HepG2 (cell line): ENCODE measurements around the gene CTCF. TPM values are rescaled to one million over a fixed set of nuclear protein-coding genes. Genes with fewer than 3 reads are reported as not detected.

Source experiments
- AKAP8 ChIP-seq: sonication (generic); formaldehyde crosslinking; IDR thresholded peaks from 2 replicates; pipeline ENCODE4 v1.5.1; 2020; ENCODE audit warnings: mild to moderate bottlenecking, missing genetic modification reagents
- ARHGAP35 ChIP-seq: sonication (generic); formaldehyde crosslinking; IDR thresholded peaks from 2 replicates; pipeline ENCODE4 v1.9.0; 2022; ENCODE audit warnings: mild to moderate bottlenecking, inconsistent platforms, moderate library complexity, missing genetic modification reagents, borderline replicate concordance
- ERF ChIP-seq: IDR thresholded peaks from 2 replicates; pipeline ENCODE4 v1.6.1; 2018; ENCODE audit warnings: missing biosample characterization, missing genetic modification reagents
- ETV5 ChIP-seq: IDR thresholded peaks from 2 replicates; pipeline ENCODE4 v1.6.1; 2018; ENCODE audit warnings: missing biosample characterization, missing genetic modification reagents, inconsistent platforms, borderline replicate concordance
- HDAC1 ChIP-seq: sonication (generic); formaldehyde crosslinking; IDR thresholded peaks from 2 replicates; pipeline ENCODE4 v1.5.1; 2020; ENCODE audit warnings: mild to moderate bottlenecking, missing genetic modification reagents
- HDAC2 ChIP-seq: sonication (generic); formaldehyde crosslinking; IDR thresholded peaks from 2 replicates; pipeline ENCODE4 v1.4.0; 2020; ENCODE audit warnings: missing genetic modification reagents
- HIVEP1 ChIP-seq: sonication (generic); formaldehyde crosslinking; IDR thresholded peaks from 2 replicates; pipeline ENCODE4 v1.4.0; 2020; ENCODE audit warnings: mild to moderate bottlenecking, missing genetic modification reagents
- HNRNPUL1 ChIP-seq: fragments of 200-400 bp; formaldehyde crosslinking; IDR thresholded peaks from 2 replicates; pipeline ENCODE4 v1.6.1; 2017; ENCODE audit warnings: low read depth, mild to moderate bottlenecking, low read length, moderate library complexity
- HOXD1 ChIP-seq: sonication (generic); formaldehyde crosslinking; IDR thresholded peaks from 2 replicates; pipeline ENCODE4 v1.5.0; 2020; ENCODE audit warnings: missing genetic modification reagents
- KDM2A ChIP-seq: sonication (generic); formaldehyde crosslinking; IDR thresholded peaks from 2 replicates; pipeline ENCODE4 v1.4.0; 2020; ENCODE audit warnings: low read depth, missing genetic modification reagents, borderline replicate concordance
- NR2F6 ChIP-seq, 2 experiments: IDR thresholded peaks; 2 replicates each; pipeline ENCODE4 v1.6.1; 2016; ENCODE audit warnings: antibody characterized with exemption in 1 of 2, mild to moderate bottlenecking in 1 of 2
- RARG ChIP-seq: sonication (generic); formaldehyde crosslinking; IDR thresholded peaks from 2 replicates; pipeline ENCODE4 v1.4.0; 2020; ENCODE audit warnings: low read depth, mild to moderate bottlenecking, missing genetic modification reagents
- SKI ChIP-seq: fragments of 450-650 bp; IDR thresholded peaks from one replicate; pipeline ENCODE4 v1.6.1; 2018; ENCODE audit warnings: mild to moderate bottlenecking; ENCODE audit not compliant: partially characterized antibody
- STAT5B ChIP-seq: sonication (generic); formaldehyde crosslinking; IDR thresholded peaks from 2 replicates; pipeline ENCODE4 v1.4.0; 2020; ENCODE audit warnings: missing genetic modification reagents
- TCF12 ChIP-seq, 2 experiments: fragments of 450-650 bp in 1 of 2; sonication (generic) in 1 of 2; formaldehyde crosslinking in 1 of 2; IDR thresholded peaks; 2 replicates each; pipeline versions ENCODE4 v1.6.1 to v1.8.0; 2017 to 2022; ENCODE audit warnings: antibody characterized with exemption in 1 of 2, mild to moderate bottlenecking in 1 of 2, missing genetic modification reagents in 1 of 2, moderate library complexity in 1 of 2
- ZBTB7A ChIP-seq: sonication (generic); formaldehyde crosslinking; IDR thresholded peaks from 2 replicates; pipeline ENCODE4 v1.8.0; 2022; ENCODE audit warnings: mild to moderate bottlenecking, missing genetic modification reagents
- ZBTB8A ChIP-seq: sonication (generic); formaldehyde crosslinking; IDR thresholded peaks from 2 replicates; pipeline ENCODE4 v1.4.0; 2020; ENCODE audit warnings: mild to moderate bottlenecking, low read depth, missing genetic modification reagents, borderline replicate concordance
- ZNF230 ChIP-seq: sonication (generic); formaldehyde crosslinking; IDR thresholded peaks from 2 replicates; pipeline ENCODE4 v1.4.0; 2020; ENCODE audit warnings: mild to moderate bottlenecking, missing genetic modification reagents
- ZNF263 ChIP-seq: sonication (generic); formaldehyde crosslinking; IDR thresholded peaks from 2 replicates; pipeline ENCODE4 v1.4.0; 2020; ENCODE audit warnings: missing genetic modification reagents
- ZNF446 ChIP-seq: sonication (generic); formaldehyde crosslinking; IDR thresholded peaks from 2 replicates; pipeline ENCODE4 v1.5.0; 2020; ENCODE audit warnings: mild to moderate bottlenecking, missing genetic modification reagents
- ZNF629 ChIP-seq: sonication (generic); formaldehyde crosslinking; conservative IDR thresholded peaks from 2 replicates; pipeline ENCODE4 v1.5.0; 2020; ENCODE audit warnings: missing genetic modification reagents
- ZNF761 ChIP-seq: sonication (generic); formaldehyde crosslinking; conservative IDR thresholded peaks from 2 replicates; pipeline ENCODE4 v1.4.0; 2020; ENCODE audit warnings: mild to moderate bottlenecking, missing genetic modification reagents
- ZNF776 ChIP-seq: sonication (generic); formaldehyde crosslinking; IDR thresholded peaks from 2 replicates; pipeline ENCODE4 v1.4.0; 2020; ENCODE audit warnings: mild to moderate bottlenecking, missing genetic modification reagents
- polyA plus RNA-seq, 8 experiments: library from polyadenylated mRNA; depleted of rRNA in 3 of 8; stranded (reverse) in 7 of 8; unstranded in 1 of 8; fragments of >200 nt; fragmentation: Illumina TruSeq in 4 of 8; extraction: Trizol in 4 of 8; gene quantifications; 2 replicates each; pipeline versions ENCODE4 v1.2.1 to v1.2.3, GENCODE V29; 2011 to 2016; ENCODE audit warnings: low read depth in 4 of 8, missing spikeins in 1 of 8, mixed read lengths in 1 of 8; ENCODE audit not compliant: insufficient read depth in 1 of 8
- total RNA-seq, 5 experiments: library from RNA; depleted of rRNA; stranded (reverse); fragments of >200 nt; fragmentation: Illumina TruSeq; extraction: Trizol; gene quantifications; 2 replicates each; pipeline ENCODE4 v1.2.3, GENCODE V29; 2016; ENCODE audit warnings: low read depth in 1 of 5
- TF ChIP-seq, protein P1 (sequence below): sonication (generic); formaldehyde crosslinking; IDR thresholded peaks from 2 replicates; pipeline ENCODE4 v1.4.0; 2020; ENCODE audit warnings: missing genetic modification reagents, mild to moderate bottlenecking, borderline replicate concordance
- TF ChIP-seq, protein P2 (sequence below): sonication (generic); formaldehyde crosslinking; IDR thresholded peaks from 2 replicates; pipeline ENCODE4 v1.4.0; 2020; ENCODE audit warnings: mild to moderate bottlenecking, missing genetic modification reagents
- TF ChIP-seq, protein P3 (sequence below): sonication (generic); formaldehyde crosslinking; IDR thresholded peaks from 2 replicates; pipeline ENCODE4 v1.5.0; 2020; ENCODE audit warnings: mild to moderate bottlenecking, missing genetic modification reagents, moderate library complexity

The CTCF gene
- total and polyA plus RNA-seq, 2 of the 13 experiments (the other 11 are each of a cell fraction or from before 2014, with no cell fraction given) = 19.5 to 37.5 TPM

DNA sequence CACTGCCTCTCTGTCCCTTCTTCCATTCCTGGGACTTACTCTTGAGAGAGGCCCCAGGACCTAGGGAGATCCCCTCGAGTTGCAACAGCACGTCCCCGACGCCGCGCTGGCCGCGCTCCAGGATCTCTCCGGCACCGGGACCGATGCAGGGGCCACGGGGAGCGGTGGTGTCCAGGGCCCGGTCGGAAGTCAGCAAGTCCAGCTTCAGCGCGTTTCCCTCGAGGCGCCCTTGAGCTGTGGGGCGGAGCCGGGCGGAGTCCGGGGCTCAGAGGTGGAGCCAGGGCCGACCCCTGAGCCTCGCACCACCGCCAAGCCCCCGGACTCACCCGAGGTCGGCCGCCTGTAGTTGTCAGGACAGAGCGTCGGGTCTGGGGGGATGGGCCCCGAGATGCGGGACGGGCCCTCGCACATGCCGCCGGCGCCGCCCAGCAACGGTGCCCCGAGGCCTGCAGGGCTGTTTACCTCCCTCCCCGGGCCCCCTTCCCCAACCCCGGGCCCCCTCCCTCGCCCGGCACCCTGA, 103.8 kb downstream of the CTCF start (continued):
- peak; percentile 73; the same call in 1 of the 2 replicates for TF ChIP-seq ARHGAP35 (CRISPR knock-in tag)
- no peak for TF ChIP-seq ZNF629 (CRISPR knock-in tag)
- TF ChIP-seq STAT5B = no peak
- TF ChIP-seq, protein P1, sequence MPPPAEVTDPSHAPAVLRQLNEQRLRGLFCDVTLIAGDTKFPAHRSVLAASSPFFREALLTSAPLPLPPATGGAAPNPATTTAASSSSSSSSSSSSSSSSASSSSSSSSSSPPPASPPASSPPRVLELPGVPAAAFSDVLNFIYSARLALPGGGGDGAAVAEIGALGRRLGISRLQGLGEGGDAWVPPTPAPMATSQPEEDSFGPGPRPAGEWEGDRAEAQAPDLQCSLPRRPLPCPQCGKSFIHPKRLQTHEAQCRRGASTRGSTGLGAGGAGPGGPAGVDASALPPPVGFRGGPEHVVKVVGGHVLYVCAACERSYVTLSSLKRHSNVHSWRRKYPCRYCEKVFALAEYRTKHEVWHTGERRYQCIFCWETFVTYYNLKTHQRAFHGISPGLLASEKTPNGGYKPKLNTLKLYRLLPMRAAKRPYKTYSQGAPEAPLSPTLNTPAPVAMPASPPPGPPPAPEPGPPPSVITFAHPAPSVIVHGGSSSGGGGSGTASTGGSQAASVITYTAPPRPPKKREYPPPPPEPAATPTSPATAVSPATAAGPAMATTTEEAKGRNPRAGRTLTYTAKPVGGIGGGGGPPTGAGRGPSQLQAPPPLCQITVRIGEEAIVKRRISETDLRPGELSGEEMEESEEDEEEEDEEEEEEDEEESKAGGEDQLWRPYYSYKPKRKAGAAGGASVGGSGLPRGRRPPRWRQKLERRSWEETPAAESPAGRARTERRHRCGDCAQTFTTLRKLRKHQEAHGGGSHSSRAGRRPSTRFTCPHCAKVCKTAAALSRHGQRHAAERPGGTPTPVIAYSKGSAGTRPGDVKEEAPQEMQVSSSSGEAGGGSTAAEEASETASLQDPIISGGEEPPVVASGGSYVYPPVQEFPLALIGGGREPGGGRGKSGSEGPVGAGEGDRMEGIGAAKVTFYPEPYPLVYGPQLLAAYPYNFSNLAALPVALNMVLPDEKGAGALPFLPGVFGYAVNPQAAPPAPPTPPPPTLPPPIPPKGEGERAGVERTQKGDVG (CRISPR knock-in tag) = no peak
- peak; percentile 24; the same call in 1 of the 2 replicates for TF ChIP-seq ZNF446
- TF ChIP-seq RARG (CRISPR knock-in tag) = no peak
- TF ChIP-seq AKAP8 = peak; percentile 59; the same call in 1 of the 2 replicates
- no peak for TF ChIP-seq ERF (CRISPR knock-in tag)
- no peak for TF ChIP-seq NR2F6 (IDR thresholded peaks at IDR 0.05)
- 0 out of 2 replicates have a peak, but pooled peaks have one; percentile 12 for TF ChIP-seq NR2F6 (CRISPR knock-in tag; IDR thresholded peaks at IDR 0.05)
- peak; percentile 49; the same call in 1 of the 2 replicates for TF ChIP-seq KDM2A (CRISPR knock-in tag)
- TF ChIP-seq ZNF761 (CRISPR knock-in tag) = peak; percentile 94
- peak; percentile 79 for TF ChIP-seq ETV5
- TF ChIP-seq HNRNPUL1 = no peak
- TF ChIP-seq, protein P2, sequence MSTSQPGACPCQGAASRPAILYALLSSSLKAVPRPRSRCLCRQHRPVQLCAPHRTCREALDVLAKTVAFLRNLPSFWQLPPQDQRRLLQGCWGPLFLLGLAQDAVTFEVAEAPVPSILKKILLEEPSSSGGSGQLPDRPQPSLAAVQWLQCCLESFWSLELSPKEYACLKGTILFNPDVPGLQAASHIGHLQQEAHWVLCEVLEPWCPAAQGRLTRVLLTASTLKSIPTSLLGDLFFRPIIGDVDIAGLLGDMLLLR (CRISPR knock-in tag) = 0 out of 2 replicates have a peak, but pooled peaks have one; percentile 71
- TF ChIP-seq HDAC2 (CRISPR knock-in tag) = peak; percentile 44; the same call in 1 of the 2 replicates
- peak; percentile 86 for TF ChIP-seq ZNF230 (CRISPR knock-in tag)
- peak; percentile 28; the same call in 1 of the 2 replicates for TF ChIP-seq HDAC1 (CRISPR knock-in tag)
- TF ChIP-seq, protein P3, sequence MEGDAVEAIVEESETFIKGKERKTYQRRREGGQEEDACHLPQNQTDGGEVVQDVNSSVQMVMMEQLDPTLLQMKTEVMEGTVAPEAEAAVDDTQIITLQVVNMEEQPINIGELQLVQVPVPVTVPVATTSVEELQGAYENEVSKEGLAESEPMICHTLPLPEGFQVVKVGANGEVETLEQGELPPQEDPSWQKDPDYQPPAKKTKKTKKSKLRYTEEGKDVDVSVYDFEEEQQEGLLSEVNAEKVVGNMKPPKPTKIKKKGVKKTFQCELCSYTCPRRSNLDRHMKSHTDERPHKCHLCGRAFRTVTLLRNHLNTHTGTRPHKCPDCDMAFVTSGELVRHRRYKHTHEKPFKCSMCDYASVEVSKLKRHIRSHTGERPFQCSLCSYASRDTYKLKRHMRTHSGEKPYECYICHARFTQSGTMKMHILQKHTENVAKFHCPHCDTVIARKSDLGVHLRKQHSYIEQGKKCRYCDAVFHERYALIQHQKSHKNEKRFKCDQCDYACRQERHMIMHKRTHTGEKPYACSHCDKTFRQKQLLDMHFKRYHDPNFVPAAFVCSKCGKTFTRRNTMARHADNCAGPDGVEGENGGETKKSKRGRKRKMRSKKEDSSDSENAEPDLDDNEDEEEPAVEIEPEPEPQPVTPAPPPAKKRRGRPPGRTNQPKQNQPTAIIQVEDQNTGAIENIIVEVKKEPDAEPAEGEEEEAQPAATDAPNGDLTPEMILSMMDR = peak; percentile 44
- TF ChIP-seq ZNF263 (CRISPR knock-in tag) = no peak
- peak; percentile 91 for TF ChIP-seq HIVEP1 (CRISPR knock-in tag)
- TF ChIP-seq ZBTB8A (CRISPR knock-in tag) = no peak
- peak; percentile 10 for TF ChIP-seq SKI
- peak; percentile 82; the same call in 1 of the 2 replicates for TF ChIP-seq ZNF776
- TF ChIP-seq ZBTB7A (CRISPR knock-in tag) = peak; percentile 70; the same call in 1 of the 2 replicates
- no peak for TF ChIP-seq TCF12 (IDR thresholded peaks at IDR 0.05)
- TF ChIP-seq TCF12 (CRISPR knock-in tag; IDR thresholded peaks at IDR 0.05) = peak; percentile 73
- TF ChIP-seq HOXD1 (CRISPR knock-in tag) = no peak
